ENCODE measurements around the gene TUT4. TPM values are rescaled to one million over a fixed set of nuclear protein-coding genes. Genes with fewer than 3 reads are reported as not detected.

TUT4 gene
- total RNA-seq, 1 experiment from 2014 or later: 67.4 TPM

DNA sequence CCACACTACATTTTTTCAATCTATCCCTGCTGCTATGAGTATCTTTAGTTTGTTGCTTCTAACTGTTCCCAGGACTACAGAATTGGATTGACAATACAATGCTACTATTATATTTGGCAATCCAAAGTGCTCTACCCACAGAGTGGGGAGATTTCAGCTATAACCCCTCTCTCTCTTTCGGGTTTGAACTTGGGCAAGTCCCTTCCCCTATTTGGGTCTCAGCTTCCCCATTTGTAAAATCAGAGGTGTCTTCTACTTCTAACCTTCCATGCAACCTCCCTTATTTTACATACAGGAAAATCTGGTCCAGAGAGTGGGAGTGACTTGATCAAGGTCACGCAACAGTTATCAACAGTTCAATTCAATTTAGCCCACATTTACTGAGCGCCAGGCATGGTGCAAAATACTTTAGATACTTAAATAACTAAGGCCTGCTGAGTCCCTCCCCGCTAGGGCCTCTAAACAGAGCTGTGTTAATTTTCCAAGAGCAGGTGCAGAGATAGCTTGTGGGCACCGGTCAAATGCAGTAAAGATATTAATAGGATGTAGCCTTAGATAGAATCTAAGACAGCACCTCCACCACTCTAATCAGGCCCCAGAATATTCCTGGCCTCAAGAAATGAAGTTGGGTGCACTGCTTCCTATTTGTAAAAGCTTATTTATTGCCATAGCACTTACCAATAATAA, 39.9 kb upstream of the TUT4 start:
- intact Hi-C loops (cut with micrococcal nuclease; ENCODE audit: unreplicated experiment): no loop called here
- Histone ChIP-seq H3K4me3 (ENCODE audit: low read depth in 2 of 2, low read length in 2 of 2) (no peak overlapping the region), H3K27me3 (ENCODE audit: control insufficient read depth, insufficient read depth, low read length) (no peaks in the 10 kb centered on the region; the same call in 1 of the 2 replicates), H3K9me3 (ENCODE audit: control insufficient read depth, insufficient read depth, low read depth, low read length) (no peaks in the 10 kb centered on the region), H3K4me1 (ENCODE audit: control insufficient read depth, insufficient read depth, low read length) (no peaks in the 10 kb centered on the region), H3K27ac (ENCODE audit: low read length) (no peak overlapping the region), H3K36me3 (ENCODE audit: control insufficient read depth, insufficient read depth, low read length) (no peaks in the 10 kb centered on the region)
- ATAC-seq: no peak
- in situ Hi-C loops (cut with HindIII; ENCODE audit: low pct_unique_long_range_greater_than_20kb, low sequenced_read_pairs): no loop called here
- no peak for DNase-seq (ENCODE audit: low read depth, low spot score)
- POLR2A ChIA-PET: no interaction called here
- no TSS peak for BruUV-seq (replicated peaks)
- no peak for TF ChIP-seq SIN3A (IDR thresholded peaks at IDR 0.05; ENCODE audit: borderline replicate concordance, insufficient read depth, low read depth, low read length)
- CTCF ChIA-PET: interaction anchor here (0.5 kb wide), 1 partner anchor 232 kb away, joined by 12 read pairs; no protein-coding TSS in a partner anchor

DNA sequence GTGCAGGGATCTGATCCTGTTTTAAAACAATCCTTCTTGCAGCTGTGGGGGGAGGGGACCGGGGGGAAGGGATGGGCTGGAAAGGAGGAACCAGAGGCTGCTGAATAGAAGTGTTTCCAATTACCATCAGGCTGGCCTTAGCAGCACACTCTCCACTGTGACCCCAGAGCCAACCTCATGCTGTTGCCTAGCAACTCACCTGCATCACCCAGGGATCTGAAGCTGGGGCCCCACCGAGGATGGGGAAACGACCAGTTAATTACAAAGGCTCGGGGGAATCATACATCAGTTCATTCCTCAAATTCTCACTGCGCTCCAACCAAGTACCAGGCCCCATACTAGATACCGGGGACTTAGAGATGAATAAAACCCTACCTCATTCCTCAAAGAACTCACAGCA, 37.4 kb upstream of the TUT4 start:
- H3K36me3 ChIP-seq (ENCODE audit: control insufficient read depth, insufficient read depth, low read length): no peaks in the 10 kb centered on the region
- no peaks in the 10 kb centered on the region for H3K9me3 ChIP-seq (ENCODE audit: control insufficient read depth, insufficient read depth, low read depth, low read length)
- DNase-seq (ENCODE audit: low read depth, low spot score): no peak
- no peaks in the 10 kb centered on the region; the same call in 1 of the 2 replicates for H3K27me3 ChIP-seq (ENCODE audit: control insufficient read depth, insufficient read depth, low read length)
- no peak for ATAC-seq
- H3K4me3 ChIP-seq (ENCODE audit: low read depth in 2 of 2, low read length in 2 of 2): no peak overlapping the region
- TF ChIP-seq, protein P1, sequence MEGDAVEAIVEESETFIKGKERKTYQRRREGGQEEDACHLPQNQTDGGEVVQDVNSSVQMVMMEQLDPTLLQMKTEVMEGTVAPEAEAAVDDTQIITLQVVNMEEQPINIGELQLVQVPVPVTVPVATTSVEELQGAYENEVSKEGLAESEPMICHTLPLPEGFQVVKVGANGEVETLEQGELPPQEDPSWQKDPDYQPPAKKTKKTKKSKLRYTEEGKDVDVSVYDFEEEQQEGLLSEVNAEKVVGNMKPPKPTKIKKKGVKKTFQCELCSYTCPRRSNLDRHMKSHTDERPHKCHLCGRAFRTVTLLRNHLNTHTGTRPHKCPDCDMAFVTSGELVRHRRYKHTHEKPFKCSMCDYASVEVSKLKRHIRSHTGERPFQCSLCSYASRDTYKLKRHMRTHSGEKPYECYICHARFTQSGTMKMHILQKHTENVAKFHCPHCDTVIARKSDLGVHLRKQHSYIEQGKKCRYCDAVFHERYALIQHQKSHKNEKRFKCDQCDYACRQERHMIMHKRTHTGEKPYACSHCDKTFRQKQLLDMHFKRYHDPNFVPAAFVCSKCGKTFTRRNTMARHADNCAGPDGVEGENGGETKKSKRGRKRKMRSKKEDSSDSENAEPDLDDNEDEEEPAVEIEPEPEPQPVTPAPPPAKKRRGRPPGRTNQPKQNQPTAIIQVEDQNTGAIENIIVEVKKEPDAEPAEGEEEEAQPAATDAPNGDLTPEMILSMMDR (IDR thresholded peaks at IDR 0.05): no peak
- TF ChIP-seq SIN3A (IDR thresholded peaks at IDR 0.05; ENCODE audit: borderline replicate concordance, insufficient read depth, low read depth, low read length) (no peak), POLR2AphosphoS5 (IDR thresholded peaks at IDR 0.05; ENCODE audit: low read depth, low read length) (no peak), TCF7L2 (IDR thresholded peaks at IDR 0.05; ENCODE audit: low read depth, low read length) (no peak)
- TF ChIP-seq, protein P2, sequence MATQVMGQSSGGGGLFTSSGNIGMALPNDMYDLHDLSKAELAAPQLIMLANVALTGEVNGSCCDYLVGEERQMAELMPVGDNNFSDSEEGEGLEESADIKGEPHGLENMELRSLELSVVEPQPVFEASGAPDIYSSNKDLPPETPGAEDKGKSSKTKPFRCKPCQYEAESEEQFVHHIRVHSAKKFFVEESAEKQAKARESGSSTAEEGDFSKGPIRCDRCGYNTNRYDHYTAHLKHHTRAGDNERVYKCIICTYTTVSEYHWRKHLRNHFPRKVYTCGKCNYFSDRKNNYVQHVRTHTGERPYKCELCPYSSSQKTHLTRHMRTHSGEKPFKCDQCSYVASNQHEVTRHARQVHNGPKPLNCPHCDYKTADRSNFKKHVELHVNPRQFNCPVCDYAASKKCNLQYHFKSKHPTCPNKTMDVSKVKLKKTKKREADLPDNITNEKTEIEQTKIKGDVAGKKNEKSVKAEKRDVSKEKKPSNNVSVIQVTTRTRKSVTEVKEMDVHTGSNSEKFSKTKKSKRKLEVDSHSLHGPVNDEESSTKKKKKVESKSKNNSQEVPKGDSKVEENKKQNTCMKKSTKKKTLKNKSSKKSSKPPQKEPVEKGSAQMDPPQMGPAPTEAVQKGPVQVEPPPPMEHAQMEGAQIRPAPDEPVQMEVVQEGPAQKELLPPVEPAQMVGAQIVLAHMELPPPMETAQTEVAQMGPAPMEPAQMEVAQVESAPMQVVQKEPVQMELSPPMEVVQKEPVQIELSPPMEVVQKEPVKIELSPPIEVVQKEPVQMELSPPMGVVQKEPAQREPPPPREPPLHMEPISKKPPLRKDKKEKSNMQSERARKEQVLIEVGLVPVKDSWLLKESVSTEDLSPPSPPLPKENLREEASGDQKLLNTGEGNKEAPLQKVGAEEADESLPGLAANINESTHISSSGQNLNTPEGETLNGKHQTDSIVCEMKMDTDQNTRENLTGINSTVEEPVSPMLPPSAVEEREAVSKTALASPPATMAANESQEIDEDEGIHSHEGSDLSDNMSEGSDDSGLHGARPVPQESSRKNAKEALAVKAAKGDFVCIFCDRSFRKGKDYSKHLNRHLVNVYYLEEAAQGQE (IDR thresholded peaks at IDR 0.05; ENCODE audit: insufficient read depth in 1 of 2, low read depth in 2 of 2, low read length in 1 of 2): no peak
- no peak overlapping the region for H3K27ac ChIP-seq (ENCODE audit: low read length)
- H3K4me1 ChIP-seq (ENCODE audit: control insufficient read depth, insufficient read depth, low read length): no peaks in the 10 kb centered on the region
- no TSS peak for BruUV-seq (replicated peaks)
- intact Hi-C loops (cut with micrococcal nuclease; ENCODE audit: unreplicated experiment) (no loop called here), in situ Hi-C loops (cut with HindIII; ENCODE audit: low pct_unique_long_range_greater_than_20kb, low sequenced_read_pairs) (no loop called here)
- ChIA-PET POLR2A (no interaction called here), CTCF (no interaction called here)

DNA sequence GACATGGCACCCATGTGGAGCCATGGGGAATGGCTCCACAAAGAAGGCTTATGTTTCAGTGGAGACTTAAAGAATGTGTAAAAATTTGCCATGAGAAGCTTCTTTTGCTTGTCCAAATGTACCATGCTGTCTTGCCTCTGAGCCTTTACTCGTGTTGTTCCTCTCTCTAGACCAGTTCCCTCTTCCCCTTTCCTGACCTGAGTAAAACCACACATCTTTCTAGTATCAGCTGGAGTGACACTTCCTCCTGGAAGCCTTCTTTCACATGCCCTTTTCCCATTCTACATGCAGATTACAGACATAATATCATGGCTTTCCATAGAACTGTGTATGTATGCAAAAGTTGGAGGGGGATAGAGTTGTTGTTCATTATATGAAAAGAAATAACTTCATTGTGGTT, 35.6 kb upstream of the TUT4 start:
- ATAC-seq (no peak), DNase-seq (ENCODE audit: low read depth, low spot score) (no peak)
- Histone ChIP-seq H3K27ac (ENCODE audit: low read length) (no peak overlapping the region), H3K9me3 (ENCODE audit: control insufficient read depth, insufficient read depth, low read depth, low read length) (no peaks in the 10 kb centered on the region), H3K27me3 (ENCODE audit: control insufficient read depth, insufficient read depth, low read length) (no peaks in the 10 kb centered on the region; the same call in 1 of the 2 replicates), H3K4me1 (ENCODE audit: control insufficient read depth, insufficient read depth, low read length) (no peaks in the 10 kb centered on the region), H3K36me3 (ENCODE audit: control insufficient read depth, insufficient read depth, low read length) (no peaks in the 10 kb centered on the region), H3K4me3 (ENCODE audit: low read depth in 2 of 2, low read length in 2 of 2) (no peak overlapping the region)
- ChIA-PET POLR2A (no interaction called here), CTCF (no interaction called here)
- intact Hi-C loops (cut with micrococcal nuclease; ENCODE audit: unreplicated experiment): no loop called here
- no TSS peak for BruUV-seq (replicated peaks)
- TF ChIP-seq, protein P1 (IDR thresholded peaks at IDR 0.05): no peak
- no peak for TF ChIP-seq TCF7L2 (IDR thresholded peaks at IDR 0.05; ENCODE audit: low read depth, low read length)
- TF ChIP-seq, protein P2 (IDR thresholded peaks at IDR 0.05; ENCODE audit: insufficient read depth in 1 of 2, low read depth in 2 of 2, low read length in 1 of 2): no peak
- TF ChIP-seq POLR2AphosphoS5 (IDR thresholded peaks at IDR 0.05; ENCODE audit: low read depth, low read length): no peak
- no peak for TF ChIP-seq SIN3A (IDR thresholded peaks at IDR 0.05; ENCODE audit: borderline replicate concordance, insufficient read depth, low read depth, low read length)
- in situ Hi-C loops (cut with HindIII; ENCODE audit: low pct_unique_long_range_greater_than_20kb, low sequenced_read_pairs): no loop called here

Data from Panc1 (cell line).